HCT116 (cell line): ENCODE results near the gene CPOX.

ENCODE experiments used
- CTCF ChIP-seq, 3 experiments: fragments of 200-600 bp in 1 of 3; sonication (generic) in 1 of 3; IDR thresholded peaks in 2 of 3; conservative IDR thresholded peaks in 1 of 3; 2 replicates each; pipeline ENCODE4 v1.5.1; 2012 to 2017; ENCODE audit warnings: low read depth in 2 of 3, low read length in 2 of 3, antibody characterized with exemption in 1 of 3, borderline replicate concordance in 1 of 3, control low read depth in 1 of 3, mild to moderate bottlenecking in 1 of 3, mixed read lengths in 1 of 3, mixed run types in 1 of 3, moderate library complexity in 1 of 3; ENCODE audit not compliant: insufficient read depth in 1 of 3
- EGR1 ChIP-seq: IDR thresholded peaks from 2 replicates; pipeline ENCODE4 v1.6.1; 2012; ENCODE audit warnings: low read depth
- JUND ChIP-seq: IDR thresholded peaks from 2 replicates; pipeline ENCODE4 v1.6.1; 2012
- POLR2A ChIP-seq: IDR thresholded peaks from 2 replicates; pipeline ENCODE4 v1.7.0; 2011; ENCODE audit warnings: borderline replicate concordance; ENCODE audit not compliant: insufficient read depth, insufficient read length; ENCODE audit errors: extremely low read depth
- POLR2AphosphoS5 ChIP-seq: IDR thresholded peaks from 2 replicates; pipeline ENCODE4 v1.6.1; 2011; ENCODE audit warnings: mild to moderate bottlenecking, low read depth, low read length, moderate library complexity
- TCF7L2 ChIP-seq: IDR thresholded peaks from 2 replicates; pipeline ENCODE4 v1.7.0; 2011; ENCODE audit warnings: borderline replicate concordance, inconsistent platforms; ENCODE audit not compliant: insufficient read depth, insufficient read length; ENCODE audit errors: extremely low read depth

GRCh38 chr3:98541695-98542094, 51.7 kb downstream of the CPOX start:
- TF ChIP-seq POLR2AphosphoS5 (no peak), JUND (peak; percentile 40), CTCF (IDR thresholded peaks at IDR 0.05 in 2 of 3, conservative IDR thresholded peaks at IDR 0.05 in 1 of 3; ENCODE audit: borderline replicate concordance in 1 of 3, insufficient read depth in 1 of 3, low read depth in 2 of 3, low read length in 2 of 3) (no peak), TCF7L2 (no peak), POLR2A (no peak), EGR1 (no peak)
